Left ventricle myocardium superior (tissue), 1 donor: Measurements from ENCODE around the gene ATP23. TPM values are rescaled to one million over a fixed set of nuclear protein-coding genes. Genes with fewer than 3 reads are reported as not detected.

Source experiments
- ATAC-seq: fragments of 200-7000 bp; cut with Tn5 transposase; one replicate; pipeline ENCODE4 v1.9.1; 2020; ENCODE audit warnings: mild to moderate bottlenecking, moderate library complexity
- DNase-seq: peaks from one replicate; pipeline ENCODE4 v3.0.0-alpha.2; 2020
- intact Hi-C: fragments of 100-400 bp; cut with micrococcal nuclease; formaldehyde crosslinking; loops from one replicate; pipeline ENCODE4 v1.11.0; 2022
- total RNA-seq: library from RNA; stranded (reverse); fragmentation: NEBNext Ultra II Directional; extraction: Animal tissue kit (Norgen Biotek cat#: 25700); gene quantifications from one replicate; pipeline ENCODE4 v1.2.1, GENCODE V29; 2021
- donor health status: DM: no; HTN: yes; CAD: no; lungs with severe emphysema.

ATP23 gene
- total RNA-seq, 1 donor from 2014 or later: 8.3 TPM

GRCh38 chr12:57954768-57955167 lies 13.4 kb downstream of the ATP23 start:
- no peak for ATAC-seq
- DNase-seq: no peak
- intact Hi-C loops: no loop called here

GRCh38 chr12:57958061-57958657 lies 16.8 kb downstream of the ATP23 start:
- ATAC-seq (no peak), DNase-seq (no peak)
- intact Hi-C loops: no loop called here

GRCh38 chr12:57964421-57964820 lies 23.1 kb downstream of the ATP23 start:
- intact Hi-C loops: no loop called here
- ATAC-seq: no peak
- DNase-seq: no peak

GRCh38 chr12:57965766-57966165 lies 24.4 kb downstream of the ATP23 start:
- ATAC-seq: no peak
- no peak for DNase-seq
- intact Hi-C loops: no loop called here

DNA sequence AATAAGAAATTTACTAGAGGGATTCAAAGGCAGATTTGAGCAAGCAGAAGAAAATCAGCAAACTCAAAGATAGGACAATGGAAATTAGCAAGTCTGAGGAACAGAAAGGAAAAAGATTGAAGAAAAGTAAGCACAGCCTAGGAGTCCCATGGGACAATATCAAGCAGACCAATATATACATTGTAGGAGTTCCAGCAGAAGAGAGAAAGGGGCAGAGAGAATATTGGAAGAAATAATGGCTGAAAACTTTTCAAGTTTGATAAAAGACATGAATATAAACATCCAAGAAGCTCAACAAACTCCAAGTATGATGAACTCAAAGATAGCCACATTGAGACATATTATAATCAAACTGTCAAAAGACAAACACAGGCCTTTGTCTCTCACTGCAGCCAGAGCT lies 25.2 kb downstream of the ATP23 start:
- DNase-seq (no peak), ATAC-seq (no peak)
- intact Hi-C loops: no loop called here

- intact Hi-C loops: no loop called here
- no peak for ATAC-seq
- no peak for DNase-seq
Measured at GRCh38 chr12:57983146-57983857, 41.9 kb downstream of the ATP23 start.

GRCh38 chr12:57983858-57984505 lies 42.6 kb downstream of the ATP23 start:
- no peak for ATAC-seq
- intact Hi-C loops: no loop called here

DNA sequence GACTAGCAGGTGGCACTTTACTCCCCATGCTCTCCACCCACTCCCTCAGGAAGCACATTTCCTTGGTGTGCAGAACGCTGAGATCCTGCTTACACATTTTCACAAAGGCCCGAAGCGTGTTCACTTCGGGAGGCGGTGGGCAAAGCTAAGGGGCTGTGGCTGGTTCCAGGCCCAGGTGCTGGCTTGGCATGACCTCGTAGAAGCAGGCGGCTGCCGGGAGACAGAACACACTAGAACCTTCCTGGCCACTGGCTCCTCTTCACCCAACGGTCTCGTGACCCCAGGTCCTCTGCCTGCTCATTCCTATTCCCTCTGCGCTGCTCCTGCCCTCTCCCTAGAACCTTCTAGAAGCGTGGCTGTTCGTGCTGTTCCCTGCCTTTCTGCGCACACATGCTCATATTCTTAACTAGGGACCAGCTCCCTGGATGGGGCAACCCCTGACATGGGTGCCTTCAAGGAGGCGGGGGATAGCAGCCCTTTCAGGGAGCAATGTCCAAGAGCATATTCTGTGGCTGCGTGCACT lies 43.3 kb downstream of the ATP23 start:
- no peak for ATAC-seq
- intact Hi-C loops: no loop called here
- no peak for DNase-seq

More at GRCh38 chr12:57983858-57984505, 42.6 kb downstream of the ATP23 start:
- no peak for DNase-seq

- intact Hi-C loops: no loop called here
- DNase-seq (no peak), ATAC-seq (no peak)
Measured at GRCh38 chr12:57985685-57986084, 44.3 kb downstream of the ATP23 start.

GRCh38 chr12:57989838-57990237 lies 48.5 kb downstream of the ATP23 start:
- ATAC-seq (no peak), DNase-seq (no peak)
- intact Hi-C loops: no loop called here

DNA sequence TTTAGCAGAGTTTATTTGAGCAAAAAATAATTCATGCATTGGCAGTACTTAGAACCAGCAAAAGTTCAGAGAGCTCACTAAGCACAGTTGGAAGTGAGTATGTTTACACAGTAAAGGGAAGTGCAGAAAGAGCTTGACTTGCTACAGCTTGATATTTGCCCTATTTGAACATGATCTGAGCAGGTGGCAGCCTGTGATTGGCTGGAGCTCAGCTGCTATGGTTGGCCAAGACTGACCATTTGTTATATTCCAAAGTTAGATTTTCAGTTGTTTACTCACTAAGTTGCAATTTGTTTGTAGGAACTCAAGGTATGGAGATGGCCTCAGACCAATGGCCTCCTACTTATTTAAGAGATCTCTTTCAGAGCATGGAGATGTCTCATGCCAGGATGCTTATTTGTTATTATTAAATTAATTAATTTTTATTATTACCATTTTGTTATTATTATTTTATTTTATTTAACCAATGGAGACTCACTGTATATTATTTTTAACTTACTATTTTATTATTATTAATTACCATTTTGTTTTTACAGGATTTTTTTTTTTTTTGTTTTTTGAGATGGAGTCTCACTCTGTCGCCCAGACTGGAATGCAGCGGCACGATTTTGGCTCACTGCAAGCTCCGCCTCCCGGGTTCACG lies 49.0 kb downstream of the ATP23 start:
- ATAC-seq (no peak), DNase-seq (no peak)
- intact Hi-C loops: no loop called here

GRCh38 chr12:57992001-57992400 lies 50.6 kb downstream of the ATP23 start:
- ATAC-seq (no peak), DNase-seq (no peak)
- intact Hi-C loops: no loop called here

DNA sequence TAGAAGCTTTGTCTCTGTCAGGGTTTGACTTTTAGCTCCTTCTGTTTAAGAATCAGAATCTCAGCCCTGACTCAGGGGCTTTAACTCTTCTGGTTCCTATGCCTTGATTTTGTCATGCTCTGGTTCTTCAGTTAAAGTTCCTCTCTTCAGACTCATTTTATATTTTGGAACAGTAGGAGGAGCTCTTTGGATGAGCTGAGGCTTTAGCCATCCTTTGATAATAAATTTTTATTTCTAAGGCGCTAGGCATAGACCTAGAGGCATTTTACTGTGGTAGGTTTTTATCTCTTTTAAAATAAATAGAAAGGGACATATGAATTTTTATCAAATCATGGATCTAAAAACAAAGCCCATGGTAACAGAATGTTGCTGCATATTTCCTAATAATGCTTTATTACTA lies 51.7 kb downstream of the ATP23 start:
- DNase-seq (no peak), ATAC-seq (no peak)
- intact Hi-C loops: no loop called here

DNA sequence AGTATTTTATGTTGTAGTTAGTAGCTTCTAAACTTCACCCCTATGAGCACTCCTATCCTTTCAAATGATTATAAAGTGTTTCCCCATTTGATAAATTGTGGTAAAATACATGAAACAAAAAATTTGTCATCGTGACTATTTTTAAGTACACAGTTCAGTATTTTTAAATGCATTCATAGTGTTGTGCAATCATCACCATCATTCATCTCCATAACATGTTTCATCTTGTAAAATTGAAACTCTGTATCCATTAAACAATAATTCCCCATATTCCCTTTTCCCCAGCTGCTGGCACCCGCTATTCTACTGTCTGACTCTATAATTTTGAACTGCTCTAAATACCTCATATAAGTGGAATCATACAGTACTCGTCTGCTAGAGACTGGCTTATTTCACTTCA lies 52.5 kb downstream of the ATP23 start:
- intact Hi-C loops: no loop called here
- no peak for ATAC-seq
- DNase-seq: no peak

GRCh38 chr12:57996520-57996919 lies 55.2 kb downstream of the ATP23 start:
- DNase-seq (no peak), ATAC-seq (no peak)
- intact Hi-C loops: no loop called here

- intact Hi-C loops: no loop called here
- ATAC-seq: no peak
- DNase-seq: no peak
Measured at GRCh38 chr12:57998251-57998650, 56.9 kb downstream of the ATP23 start.

DNA sequence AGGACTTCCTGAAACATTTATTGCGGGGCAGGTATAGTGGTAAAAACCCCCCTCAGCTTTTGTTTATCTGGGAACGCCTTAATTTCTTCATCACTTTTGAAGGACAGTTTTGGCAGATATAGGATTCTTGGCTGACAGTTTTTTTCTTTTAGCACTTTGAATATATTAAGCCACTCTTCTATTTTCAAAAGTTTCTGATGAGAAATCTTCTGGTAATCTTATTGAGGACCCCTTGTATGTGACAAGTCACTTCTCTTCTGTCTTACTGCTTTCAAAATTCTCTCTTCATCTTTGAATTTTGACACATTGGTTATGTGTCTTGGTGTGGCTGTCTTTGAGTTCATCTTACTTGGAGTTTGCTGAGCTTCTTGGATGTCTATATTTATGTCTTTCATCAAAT lies 59.1 kb downstream of the ATP23 start:
- ATAC-seq (no peak), DNase-seq (no peak)
- intact Hi-C loops: no loop called here

DNA sequence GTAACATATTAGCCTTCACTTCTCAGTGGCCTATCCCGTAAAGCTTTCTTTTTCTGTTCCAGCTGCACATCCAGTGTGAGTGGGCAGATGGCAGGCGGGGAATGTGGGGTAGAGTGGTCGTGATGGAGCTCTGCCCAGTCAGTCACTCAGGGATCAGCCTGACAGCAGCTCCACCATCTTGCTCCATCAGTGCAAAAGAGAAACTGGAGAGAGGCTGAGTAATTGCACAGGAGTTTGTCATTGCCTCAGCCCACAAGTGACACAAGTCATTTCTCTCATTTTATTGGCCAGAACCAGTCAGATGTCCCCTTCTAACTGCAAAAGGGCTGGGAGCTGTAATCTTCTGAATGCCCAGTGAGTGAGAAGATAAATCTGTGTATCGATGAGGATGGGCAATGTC lies 66.5 kb downstream of the ATP23 start:
- ATAC-seq (no peak), DNase-seq (no peak)
- intact Hi-C loops: no loop called here

DNA sequence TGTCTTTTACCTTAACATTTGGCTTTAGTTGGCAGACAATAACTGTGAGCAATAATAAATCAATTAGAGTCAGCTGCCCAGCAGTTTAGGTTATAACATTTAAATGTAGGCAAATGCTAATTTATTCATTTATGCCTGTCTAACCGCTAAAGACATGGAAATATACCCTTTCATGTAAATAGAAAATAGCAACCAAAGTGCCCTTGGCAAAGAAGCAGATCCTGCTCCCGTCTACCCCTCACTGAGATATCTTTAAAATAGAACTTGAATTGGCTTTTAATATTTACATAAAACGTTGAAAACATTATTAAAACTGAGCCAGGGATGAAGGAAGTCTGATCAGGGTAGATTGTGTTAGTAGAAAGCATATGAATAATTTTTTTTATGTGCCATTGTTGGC lies 67.3 kb downstream of the ATP23 start:
- ATAC-seq (no peak), DNase-seq (no peak)
- intact Hi-C loops: no loop called here
